ENCODE measurements around the gene USP25.

DNA sequence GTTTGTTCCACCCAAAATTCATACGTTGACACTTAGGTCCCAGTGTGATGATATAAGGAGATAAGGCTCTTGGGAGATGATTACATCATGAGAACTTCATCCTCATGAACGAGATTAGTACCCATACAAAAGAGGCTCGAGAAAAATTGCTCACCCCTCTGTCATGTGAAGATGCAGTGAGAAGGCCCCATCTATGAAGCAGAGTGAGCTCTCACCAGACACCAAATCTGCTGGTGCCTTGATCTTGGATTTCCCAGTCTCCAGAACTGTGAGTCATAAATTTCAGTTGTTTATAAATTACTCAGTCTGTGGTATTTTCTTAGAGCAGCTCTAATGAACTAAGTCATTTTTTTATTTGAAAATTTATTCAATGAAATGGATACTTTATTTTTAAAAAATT lies 42.6 kb upstream of the USP25 start:
- TF ChIP-seq, protein P1, sequence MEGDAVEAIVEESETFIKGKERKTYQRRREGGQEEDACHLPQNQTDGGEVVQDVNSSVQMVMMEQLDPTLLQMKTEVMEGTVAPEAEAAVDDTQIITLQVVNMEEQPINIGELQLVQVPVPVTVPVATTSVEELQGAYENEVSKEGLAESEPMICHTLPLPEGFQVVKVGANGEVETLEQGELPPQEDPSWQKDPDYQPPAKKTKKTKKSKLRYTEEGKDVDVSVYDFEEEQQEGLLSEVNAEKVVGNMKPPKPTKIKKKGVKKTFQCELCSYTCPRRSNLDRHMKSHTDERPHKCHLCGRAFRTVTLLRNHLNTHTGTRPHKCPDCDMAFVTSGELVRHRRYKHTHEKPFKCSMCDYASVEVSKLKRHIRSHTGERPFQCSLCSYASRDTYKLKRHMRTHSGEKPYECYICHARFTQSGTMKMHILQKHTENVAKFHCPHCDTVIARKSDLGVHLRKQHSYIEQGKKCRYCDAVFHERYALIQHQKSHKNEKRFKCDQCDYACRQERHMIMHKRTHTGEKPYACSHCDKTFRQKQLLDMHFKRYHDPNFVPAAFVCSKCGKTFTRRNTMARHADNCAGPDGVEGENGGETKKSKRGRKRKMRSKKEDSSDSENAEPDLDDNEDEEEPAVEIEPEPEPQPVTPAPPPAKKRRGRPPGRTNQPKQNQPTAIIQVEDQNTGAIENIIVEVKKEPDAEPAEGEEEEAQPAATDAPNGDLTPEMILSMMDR (IDR thresholded peaks at IDR 0.05; ENCODE audit: low read depth, low read length, poor library complexity, severe bottlenecking) = no peak
- TF ChIP-seq EZH2phosphoT487 (IDR thresholded peaks at IDR 0.05; ENCODE audit: borderline replicate concordance, low read length) = no peak

All from DOHH2 (cell line).